Middle frontal gyrus (tissue), 1 donor: ENCODE measurements around the gene FRMD4A.

Source experiments
- DNase-seq: peaks from one replicate; pipeline ENCODE4 v3.0.0-alpha.2; 2015; ENCODE audit warnings: low spot score; ENCODE audit errors: extremely low spot score

FRMD4A gene

GRCh38 chr10:13823709-13824405 is 506.9 kb downstream of the FRMD4A start:
- no peak for DNase-seq

DNA sequence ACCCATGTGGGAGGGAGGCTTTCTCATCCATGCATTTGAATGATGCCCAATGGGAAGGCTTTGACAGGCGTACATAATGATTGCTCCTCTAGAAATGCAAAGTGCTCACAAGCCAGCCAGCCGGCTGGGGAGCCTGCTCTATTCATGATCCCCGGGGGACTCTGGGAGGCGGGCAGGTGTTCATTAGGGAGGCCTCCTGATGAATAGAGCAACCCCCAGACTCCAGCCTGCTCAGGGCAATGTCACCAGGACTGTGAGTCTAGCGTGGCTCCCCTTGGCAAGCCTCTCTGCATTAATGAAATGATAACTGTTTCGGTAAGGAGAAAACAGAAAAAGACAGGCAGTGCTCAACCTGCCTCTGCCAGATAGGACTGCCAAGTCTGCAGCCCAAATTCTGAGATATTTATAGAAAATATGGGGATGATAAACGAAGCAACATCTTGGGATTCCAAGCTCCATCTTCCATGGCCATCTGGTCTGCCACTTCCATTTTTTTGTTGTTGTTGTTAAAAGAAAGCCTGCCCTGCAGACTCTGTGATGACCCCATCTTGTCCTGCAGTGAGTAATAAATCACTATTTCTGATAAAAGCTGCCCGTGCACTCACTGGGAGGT is 507.5 kb downstream of the FRMD4A start:
- DNase-seq: no peak

GRCh38 chr10:13822490-13822889 is 508.2 kb downstream of the FRMD4A start:
- DNase-seq: no peak

- no peak for DNase-seq
These were observed 509.8 kb downstream of the FRMD4A start for GRCh38 chr10:13820964-13821337.

DNA sequence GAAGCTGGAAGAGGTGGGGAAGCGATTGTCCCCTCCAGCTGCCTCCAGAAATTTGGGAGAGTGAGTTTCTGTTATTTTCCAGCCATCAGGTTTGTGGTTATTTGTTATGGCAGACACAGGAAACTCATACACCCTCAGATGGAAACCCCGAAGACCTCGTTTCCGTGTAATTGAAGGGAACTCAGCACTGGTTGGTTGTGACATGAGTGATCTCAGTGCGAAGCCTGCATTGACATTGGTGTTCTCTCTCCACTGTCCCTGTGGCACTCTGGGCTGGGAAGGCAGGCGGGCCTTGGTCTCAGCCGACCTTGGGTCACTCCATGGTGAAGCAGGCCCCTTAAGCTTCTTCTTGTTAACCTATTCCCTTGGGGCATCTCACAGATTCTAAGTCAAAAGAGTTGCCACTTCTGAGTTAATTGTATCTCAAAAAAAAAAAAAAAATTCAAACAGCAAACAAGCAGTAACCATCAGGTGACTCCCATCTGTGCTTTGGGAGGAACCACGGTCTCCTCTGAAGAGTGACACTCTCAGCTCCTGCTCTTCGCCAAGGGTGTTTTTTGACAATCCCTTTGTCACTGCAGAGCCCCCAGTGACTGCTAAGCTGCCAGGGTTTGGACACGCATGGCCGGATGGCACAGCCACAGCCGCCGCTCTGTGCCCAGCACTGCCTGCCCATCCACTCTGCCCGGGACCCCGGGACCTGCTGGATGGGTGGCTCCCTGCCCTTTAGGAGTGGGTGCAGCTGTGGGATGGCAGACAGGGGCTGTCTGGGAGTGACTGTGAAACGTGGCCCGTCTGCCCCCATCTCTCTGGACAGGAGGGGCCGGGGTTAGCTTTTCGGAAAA is 510.4 kb downstream of the FRMD4A start:
- no peak for DNase-seq

DNA sequence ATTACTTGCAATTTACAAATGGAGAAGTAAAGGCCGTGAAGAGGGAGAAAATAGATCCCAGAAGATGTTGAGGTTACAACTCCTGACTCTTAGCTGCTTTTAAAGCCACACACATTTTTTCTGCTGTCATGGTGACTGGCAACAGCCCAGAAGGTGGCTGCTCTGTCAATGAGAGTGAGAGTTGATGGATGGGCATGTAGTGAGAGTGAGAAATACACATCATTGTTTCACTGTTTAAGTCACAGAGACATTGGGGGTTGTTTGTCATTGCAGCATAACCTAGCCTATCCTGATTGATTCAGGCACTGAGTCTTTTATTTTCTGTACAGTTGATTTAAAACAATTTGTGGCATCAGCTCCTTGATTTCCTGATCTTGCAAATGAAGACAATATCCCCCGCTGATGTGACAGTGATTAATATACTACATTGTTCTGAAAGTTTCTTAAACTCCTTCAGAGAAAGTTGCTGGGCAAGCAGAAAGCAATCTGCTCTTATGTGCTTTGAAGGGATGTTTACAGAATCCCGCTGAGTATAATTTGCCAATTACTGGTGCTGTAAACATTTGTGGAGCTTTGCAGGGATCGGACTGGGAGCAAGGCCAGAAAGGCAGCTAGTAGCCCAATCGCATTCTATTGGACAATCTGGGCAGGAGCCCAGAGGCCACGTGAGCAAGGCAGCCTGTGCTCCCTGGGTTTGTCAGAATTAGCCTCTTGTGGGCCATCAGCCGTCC is 514.4 kb downstream of the FRMD4A start:
- DNase-seq: peak; percentile 50

GRCh38 chr10:13815756-13816155 is 515.0 kb downstream of the FRMD4A start:
- no peak for DNase-seq

GRCh38 chr10:13813550-13813949 is 517.2 kb downstream of the FRMD4A start:
- no peak for DNase-seq

GRCh38 chr10:13812804-13813203 is 517.9 kb downstream of the FRMD4A start:
- DNase-seq: no peak

DNA sequence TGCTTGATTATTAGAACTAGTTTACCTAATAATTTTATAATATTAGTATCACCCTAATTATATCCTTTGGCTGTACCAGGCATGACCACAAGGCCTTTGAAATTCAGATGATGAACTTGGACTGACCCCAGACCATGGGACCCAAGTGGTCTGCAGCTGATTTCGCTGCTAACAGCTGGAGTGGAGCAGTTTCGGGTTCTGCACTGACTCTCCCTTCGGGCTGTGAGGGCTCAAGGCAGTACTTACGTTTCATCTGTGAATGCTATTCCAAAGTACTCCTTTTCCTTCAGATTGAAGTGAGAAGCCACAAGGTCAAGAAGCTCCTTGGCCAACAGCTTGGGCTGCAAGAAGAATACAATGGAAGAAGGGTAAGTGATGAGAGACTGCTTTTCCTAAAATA is 520.2 kb downstream of the FRMD4A start:
- no peak for DNase-seq

DNA sequence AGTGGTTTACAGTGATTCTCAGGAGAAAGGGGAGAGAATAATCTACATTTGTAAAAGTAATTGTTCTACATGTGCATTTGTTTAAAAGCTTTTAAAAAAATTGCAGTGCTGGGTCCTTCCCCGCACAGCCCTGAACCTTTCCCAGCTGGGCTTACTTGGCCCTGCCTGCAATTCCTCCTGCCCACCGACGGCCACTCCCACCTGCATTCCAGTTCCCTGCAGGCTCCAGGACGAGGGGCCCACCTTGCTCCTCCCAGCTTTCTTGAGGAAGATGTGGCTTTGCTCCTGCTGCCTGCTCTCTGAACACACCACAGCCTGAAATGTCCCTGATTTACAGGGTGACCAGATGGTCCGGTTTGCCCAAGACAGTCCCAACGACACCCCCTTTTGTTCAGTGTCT is 521.3 kb downstream of the FRMD4A start:
- no peak for DNase-seq

GRCh38 chr10:13808556-13809391 is 522.0 kb downstream of the FRMD4A start:
- no peak for DNase-seq

GRCh38 chr10:13806419-13806818 is 524.3 kb downstream of the FRMD4A start:
- DNase-seq: no peak

DNA sequence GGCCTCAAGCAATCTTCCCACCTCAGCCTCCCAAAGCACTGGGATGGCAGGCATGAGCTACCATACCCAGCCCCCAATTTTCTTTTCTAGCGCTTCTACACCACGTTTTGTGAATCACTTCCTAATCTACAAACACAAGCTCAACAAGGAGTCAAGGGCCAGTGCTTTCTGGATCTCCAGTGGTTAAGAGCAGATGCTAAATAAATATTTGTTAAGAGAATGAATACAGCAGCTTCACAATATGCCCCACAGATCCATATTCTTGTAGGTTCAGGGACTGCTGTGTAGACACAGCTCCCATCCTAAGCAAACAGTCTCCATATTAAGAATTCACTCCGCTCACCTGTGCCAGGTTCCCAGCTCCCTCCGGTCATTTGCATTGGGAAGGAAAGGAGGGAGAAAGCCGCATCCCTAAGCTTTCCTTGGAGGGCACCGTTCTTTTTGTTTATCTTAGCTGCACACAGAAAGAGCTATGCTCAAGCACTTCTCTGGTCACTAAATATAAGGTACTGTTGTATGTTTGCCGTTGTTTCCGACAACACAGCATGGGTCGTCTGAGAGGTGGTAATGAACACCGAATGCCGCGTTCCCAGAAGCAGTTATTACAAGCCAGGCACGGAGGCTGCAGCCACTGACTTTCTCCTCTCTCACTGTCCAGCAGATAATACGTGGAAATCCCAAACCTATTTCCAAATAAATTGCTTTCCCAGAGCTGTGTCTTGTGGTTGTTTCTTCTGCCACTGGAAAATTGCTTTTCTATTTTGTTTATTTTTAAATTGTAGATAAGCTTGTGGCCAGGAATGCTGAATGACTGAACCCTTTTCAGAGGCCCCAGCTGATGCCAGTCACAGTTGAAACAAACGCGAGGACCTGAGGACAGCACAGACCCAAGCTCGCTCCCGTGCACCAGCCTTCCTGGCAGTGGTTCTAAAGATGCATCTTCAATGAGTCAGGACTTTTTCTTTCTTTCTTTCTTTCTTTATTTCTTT is 526.9 kb downstream of the FRMD4A start:
- no peak for DNase-seq

DNA sequence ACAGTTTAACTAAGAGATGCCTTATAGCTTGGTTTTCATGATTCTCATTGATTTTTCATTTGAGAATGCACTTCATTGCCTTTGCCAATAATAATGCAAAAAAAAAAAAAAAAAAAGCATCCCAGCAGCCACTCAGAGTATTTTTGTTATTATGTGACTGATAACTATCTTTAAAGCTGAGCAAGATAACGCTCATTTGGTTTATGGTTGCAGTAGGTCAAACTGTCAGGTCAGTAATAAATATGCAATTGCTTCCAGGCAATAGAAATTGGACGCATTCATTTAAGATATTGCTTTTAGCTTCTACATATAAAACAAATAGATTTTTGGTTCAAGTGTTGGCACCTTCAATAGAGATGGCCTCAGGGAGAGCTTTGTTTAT is 528.8 kb downstream of the FRMD4A start:
- no peak for DNase-seq

GRCh38 chr10:13801156-13801906 is 529.4 kb downstream of the FRMD4A start:
- DNase-seq: no peak

DNA sequence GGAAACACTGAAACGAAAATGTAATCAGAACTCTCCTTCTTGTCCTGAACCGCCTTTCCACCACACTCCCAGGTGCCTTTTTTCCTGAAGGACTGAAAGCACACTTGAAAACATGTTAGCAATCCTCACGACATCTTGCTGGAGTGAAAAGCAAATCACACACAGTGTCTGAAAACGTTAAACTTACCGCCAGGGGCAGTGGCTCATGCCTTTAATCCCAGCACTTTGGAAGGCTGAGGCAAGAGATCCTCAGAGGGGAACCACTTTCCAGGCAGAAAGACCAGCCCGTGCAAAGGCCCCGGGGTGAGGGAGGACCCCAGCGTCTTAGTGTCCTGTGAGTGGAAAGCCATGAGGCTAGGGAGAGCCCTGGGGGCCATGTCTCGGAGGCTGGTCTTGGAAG is 533.6 kb downstream of the FRMD4A start:
- no peak for DNase-seq

DNA sequence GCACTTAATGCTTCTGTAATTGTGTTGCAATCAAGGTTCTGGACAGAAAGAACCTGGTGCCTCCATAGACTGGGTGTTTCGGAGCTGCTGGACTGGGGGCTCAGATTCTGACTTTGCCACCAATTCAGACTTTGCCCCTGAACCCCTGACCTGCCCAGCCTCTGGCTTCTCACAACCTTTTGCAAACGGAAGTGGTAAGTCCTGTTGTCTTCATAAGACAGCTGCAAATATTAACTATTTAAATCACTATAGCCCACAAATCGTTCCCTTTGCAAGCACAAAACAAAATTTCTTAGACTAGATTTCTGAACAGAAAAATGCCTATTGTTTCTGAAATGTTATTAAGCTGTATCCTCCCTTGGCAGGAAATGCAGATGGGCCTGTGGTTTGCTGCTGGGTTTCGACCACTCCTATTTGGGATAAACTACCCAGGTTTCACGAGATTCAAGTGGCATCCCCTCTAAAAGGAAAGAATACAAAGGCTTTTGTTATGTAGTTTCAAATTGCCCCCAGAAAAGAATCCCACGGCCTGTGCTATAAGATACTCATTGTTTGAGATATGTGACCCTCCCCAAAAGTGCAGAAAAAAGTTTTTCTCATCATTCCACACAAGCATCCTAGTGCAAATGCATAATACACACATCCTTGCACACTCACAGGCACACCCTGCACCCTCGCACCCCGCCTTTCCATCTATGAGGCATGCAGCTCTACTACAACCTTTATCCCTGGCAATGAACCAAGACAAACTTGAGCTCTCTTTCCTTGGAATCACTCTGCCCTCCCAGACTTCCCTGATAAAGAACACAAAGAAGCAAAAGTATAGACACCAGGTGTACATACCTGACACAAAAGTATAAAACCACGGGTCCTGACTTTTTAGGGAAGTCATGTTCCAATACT is 534.8 kb downstream of the FRMD4A start:
- DNase-seq: no peak
